Measurements from ENCODE around the gene ITGAX. TPM values are rescaled to one million over a fixed set of nuclear protein-coding genes. Genes with fewer than 3 reads are reported as not detected.

The ITGAX gene
- total and polyA plus RNA-seq, 2 experiments from 2014 or later, result not detected

GRCh38 chr16:31407406-31407805 lies 52.4 kb downstream of the ITGAX start:
- H3K27me3 ChIP-seq (ENCODE audit: insufficient read depth), result no peaks in the 10 kb centered on the region
- no peaks in the 10 kb centered on the region for H3K4me1 ChIP-seq (ENCODE audit: insufficient read depth)
- Mint-ChIP-seq H3K36me3 (ENCODE audit: low read depth) (no peaks in the 10 kb centered on the region), H3K4me3 (no peak overlapping the region), H3K4me1 (no peaks in the 10 kb centered on the region), H3K27ac (no peak overlapping the region), H3K9me3 (no peaks in the 10 kb centered on the region; the same call in 2 of the 3 replicates), H3K27me3 (ENCODE audit: insufficient read depth, low read depth, poor library complexity) (peaks cover 8% of the 10 kb centered on the region)
- ATAC-seq, result no peak
- H3F3A ChIP-seq (replicated peaks; ENCODE audit: low read depth), result no peaks in the 10 kb centered on the region
- H3K36me3 ChIP-seq (ENCODE audit: insufficient read depth), result no peaks in the 10 kb centered on the region
- no peak overlapping the region for H3K4me2 ChIP-seq
- no peak overlapping the region for H2AFZ ChIP-seq
- H3K4me3 ChIP-seq, result no peak overlapping the region
- no peaks in the 10 kb centered on the region for H4K20me1 ChIP-seq (replicated peaks; ENCODE audit: insufficient read depth)
- TF ChIP-seq STAT1 (IDR thresholded peaks at IDR 0.05; ENCODE audit: unreplicated experiment), result no peak
- no peak for TF ChIP-seq NANOG (IDR thresholded peaks at IDR 0.05; ENCODE audit: borderline replicate concordance)
- no peak for TF ChIP-seq EZH2phosphoT487 (IDR thresholded peaks at IDR 0.05; ENCODE audit: unreplicated experiment)
- TF ChIP-seq ZNF331 (CRISPR knock-in tag; IDR thresholded peaks at IDR 0.05; ENCODE audit: low read depth), result no peak
- TF ChIP-seq CTCF (conservative IDR thresholded peaks at IDR 0.05; ENCODE audit: low read depth in 2 of 2), result no peak
- TF ChIP-seq CREB1 (CRISPR knock-in tag; IDR thresholded peaks at IDR 0.05; ENCODE audit: low read depth), result no peak
- TF ChIP-seq POLR2AphosphoS5 (IDR thresholded peaks at IDR 0.05; ENCODE audit: low read depth), result no peak
- no peak for TF ChIP-seq EZH2 (IDR thresholded peaks at IDR 0.05; ENCODE audit: low read depth, unreplicated experiment)
- no peak for TF ChIP-seq REST (IDR thresholded peaks at IDR 0.05; ENCODE audit: unreplicated experiment)
- H3K9me2 ChIP-seq (ENCODE audit: insufficient read depth), result no peaks in the 10 kb centered on the region
- H3K27ac ChIP-seq (ENCODE audit: low read depth), result no peak overlapping the region
- no peak for DNase-seq (ENCODE audit: low spot score)
- no peaks in the 10 kb centered on the region for H3K79me2 ChIP-seq (replicated peaks; ENCODE audit: insufficient read depth)

- Mint-ChIP-seq H3K36me3 (ENCODE audit: low read depth) (no peaks in the 10 kb centered on the region; the same call in 2 of the 3 replicates), H3K4me3 (no peak overlapping the region), H3K27ac (no peak overlapping the region), H3K4me1 (no peaks in the 10 kb centered on the region), H3K9me3 (no peaks in the 10 kb centered on the region; the same call in 2 of the 3 replicates), H3K27me3 (ENCODE audit: insufficient read depth, low read depth, poor library complexity) (peaks cover 7% of the 10 kb centered on the region)
- no peak overlapping the region for H3K4me2 ChIP-seq
- no peaks in the 10 kb centered on the region for H4K20me1 ChIP-seq (replicated peaks; ENCODE audit: insufficient read depth)
- H3K27me3 ChIP-seq (ENCODE audit: insufficient read depth), result no peaks in the 10 kb centered on the region
- no peak for ATAC-seq
- no peaks in the 10 kb centered on the region for H3K4me1 ChIP-seq (ENCODE audit: insufficient read depth)
- no peak overlapping the region for H2AFZ ChIP-seq
- no peak for TF ChIP-seq EZH2 (IDR thresholded peaks at IDR 0.05; ENCODE audit: low read depth, unreplicated experiment)
- TF ChIP-seq STAT1 (IDR thresholded peaks at IDR 0.05; ENCODE audit: unreplicated experiment), result no peak
- TF ChIP-seq, protein P1, sequence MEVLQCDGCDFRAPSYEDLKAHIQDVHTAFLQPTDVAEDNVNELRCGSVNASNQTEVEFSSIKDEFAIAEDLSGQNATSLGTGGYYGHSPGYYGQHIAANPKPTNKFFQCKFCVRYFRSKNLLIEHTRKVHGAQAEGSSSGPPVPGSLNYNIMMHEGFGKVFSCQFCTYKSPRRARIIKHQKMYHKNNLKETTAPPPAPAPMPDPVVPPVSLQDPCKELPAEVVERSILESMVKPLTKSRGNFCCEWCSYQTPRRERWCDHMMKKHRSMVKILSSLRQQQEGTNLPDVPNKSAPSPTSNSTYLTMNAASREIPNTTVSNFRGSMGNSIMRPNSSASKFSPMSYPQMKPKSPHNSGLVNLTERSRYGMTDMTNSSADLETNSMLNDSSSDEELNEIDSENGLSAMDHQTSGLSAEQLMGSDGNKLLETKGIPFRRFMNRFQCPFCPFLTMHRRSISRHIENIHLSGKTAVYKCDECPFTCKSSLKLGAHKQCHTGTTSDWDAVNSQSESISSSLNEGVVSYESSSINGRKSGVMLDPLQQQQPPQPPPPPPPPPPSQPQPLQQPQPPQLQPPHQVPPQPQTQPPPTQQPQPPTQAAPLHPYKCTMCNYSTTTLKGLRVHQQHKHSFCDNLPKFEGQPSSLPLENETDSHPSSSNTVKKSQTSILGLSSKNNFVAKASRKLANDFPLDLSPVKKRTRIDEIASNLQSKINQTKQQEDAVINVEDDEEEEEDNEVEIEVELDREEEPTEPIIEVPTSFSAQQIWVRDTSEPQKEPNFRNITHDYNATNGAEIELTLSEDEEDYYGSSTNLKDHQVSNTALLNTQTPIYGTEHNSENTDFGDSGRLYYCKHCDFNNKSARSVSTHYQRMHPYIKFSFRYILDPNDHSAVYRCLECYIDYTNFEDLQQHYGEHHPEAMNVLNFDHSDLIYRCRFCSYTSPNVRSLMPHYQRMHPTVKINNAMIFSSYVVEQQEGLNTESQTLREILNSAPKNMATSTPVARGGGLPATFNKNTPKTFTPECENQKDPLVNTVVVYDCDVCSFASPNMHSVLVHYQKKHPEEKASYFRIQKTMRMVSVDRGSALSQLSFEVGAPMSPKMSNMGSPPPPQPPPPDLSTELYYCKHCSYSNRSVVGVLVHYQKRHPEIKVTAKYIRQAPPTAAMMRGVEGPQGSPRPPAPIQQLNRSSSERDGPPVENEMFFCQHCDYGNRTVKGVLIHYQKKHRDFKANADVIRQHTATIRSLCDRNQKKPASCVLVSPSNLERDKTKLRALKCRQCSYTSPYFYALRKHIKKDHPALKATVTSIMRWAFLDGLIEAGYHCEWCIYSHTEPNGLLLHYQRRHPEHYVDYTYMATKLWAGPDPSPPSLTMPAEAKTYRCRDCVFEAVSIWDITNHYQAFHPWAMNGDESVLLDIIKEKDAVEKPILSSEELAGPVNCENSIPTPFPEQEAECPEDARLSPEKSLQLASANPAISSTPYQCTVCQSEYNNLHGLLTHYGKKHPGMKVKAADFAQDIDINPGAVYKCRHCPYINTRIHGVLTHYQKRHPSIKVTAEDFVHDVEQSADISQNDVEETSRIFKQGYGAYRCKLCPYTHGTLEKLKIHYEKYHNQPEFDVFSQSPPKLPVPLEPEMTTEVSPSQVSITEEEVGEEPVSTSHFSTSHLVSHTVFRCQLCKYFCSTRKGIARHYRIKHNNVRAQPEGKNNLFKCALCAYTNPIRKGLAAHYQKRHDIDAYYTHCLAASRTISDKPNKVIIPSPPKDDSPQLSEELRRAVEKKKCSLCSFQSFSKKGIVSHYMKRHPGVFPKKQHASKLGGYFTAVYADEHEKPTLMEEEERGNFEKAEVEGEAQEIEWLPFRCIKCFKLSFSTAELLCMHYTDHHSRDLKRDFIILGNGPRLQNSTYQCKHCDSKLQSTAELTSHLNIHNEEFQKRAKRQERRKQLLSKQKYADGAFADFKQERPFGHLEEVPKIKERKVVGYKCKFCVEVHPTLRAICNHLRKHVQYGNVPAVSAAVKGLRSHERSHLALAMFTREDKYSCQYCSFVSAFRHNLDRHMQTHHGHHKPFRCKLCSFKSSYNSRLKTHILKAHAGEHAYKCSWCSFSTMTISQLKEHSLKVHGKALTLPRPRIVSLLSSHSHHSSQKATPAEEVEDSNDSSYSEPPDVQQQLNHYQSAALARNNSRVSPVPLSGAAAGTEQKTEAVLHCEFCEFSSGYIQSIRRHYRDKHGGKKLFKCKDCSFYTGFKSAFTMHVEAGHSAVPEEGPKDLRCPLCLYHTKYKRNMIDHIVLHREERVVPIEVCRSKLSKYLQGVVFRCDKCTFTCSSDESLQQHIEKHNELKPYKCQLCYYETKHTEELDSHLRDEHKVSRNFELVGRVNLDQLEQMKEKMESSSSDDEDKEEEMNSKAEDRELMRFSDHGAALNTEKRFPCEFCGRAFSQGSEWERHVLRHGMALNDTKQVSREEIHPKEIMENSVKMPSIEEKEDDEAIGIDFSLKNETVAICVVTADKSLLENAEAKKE (CRISPR knock-in tag; IDR thresholded peaks at IDR 0.05), result no peak
- no peak for DNase-seq (ENCODE audit: low spot score)
- no peak overlapping the region for H3K27ac ChIP-seq (ENCODE audit: low read depth)
- H3K4me3 ChIP-seq, result no peak overlapping the region
- H3K9me2 ChIP-seq (ENCODE audit: insufficient read depth), result no peaks in the 10 kb centered on the region
- H3K79me2 ChIP-seq (replicated peaks; ENCODE audit: insufficient read depth), result no peaks in the 10 kb centered on the region
- no peaks in the 10 kb centered on the region for H3K36me3 ChIP-seq (ENCODE audit: insufficient read depth)
- H3F3A ChIP-seq (replicated peaks; ENCODE audit: low read depth), result no peaks in the 10 kb centered on the region
Observed at GRCh38 chr16:31409433-31409832, 54.5 kb downstream of the ITGAX start.

Data from GM23338 (cell line).